ENCODE measurements around the gene OBI1.
A peak's percentile ranks its signal among the peaks of the same experiment; 100 is the strongest.

OBI1 gene

GRCh38 chr13:78658630-78659449 is at the start of gene OBI1:
OBI1 (minus strand) TSS chr13:78659155; CDS start chr13:78659120, 35 bp downstream.
- peak; percentile 69 for DNase-seq (ENCODE audit: low read depth)
- no peak for TF ChIP-seq CTCF (conservative IDR thresholded peaks at IDR 0.05; ENCODE audit: low read depth, low read length)
- peak within 1 kb of the TSS; percentile 95 for H3K4me3 ChIP-seq (ENCODE audit: low read length)

- H3K4me3 ChIP-seq (ENCODE audit: low read length): no peak overlapping the region
- no peak for TF ChIP-seq CTCF (conservative IDR thresholded peaks at IDR 0.05; ENCODE audit: low read depth, low read length)
- DNase-seq (ENCODE audit: low read depth): no peak
These were observed 42.4 kb upstream of the OBI1 start for GRCh38 chr13:78701383-78701782.

GRCh38 chr13:78700121-78700910 is 41.4 kb upstream of the OBI1 start:
- H3K4me3 ChIP-seq (ENCODE audit: low read length): no peak overlapping the region
- no peak for TF ChIP-seq CTCF (conservative IDR thresholded peaks at IDR 0.05; ENCODE audit: low read depth, low read length)
- peak; percentile 66 for DNase-seq (ENCODE audit: low read depth)

GRCh38 chr13:78689011-78689410 is 30.1 kb upstream of the OBI1 start:
- DNase-seq (ENCODE audit: low read depth): no peak
- TF ChIP-seq CTCF (conservative IDR thresholded peaks at IDR 0.05; ENCODE audit: low read depth, low read length): peak; percentile 44
- no peak overlapping the region for H3K4me3 ChIP-seq (ENCODE audit: low read length)

GRCh38 chr13:78686461-78686860 is 27.5 kb upstream of the OBI1 start:
- H3K4me3 ChIP-seq (ENCODE audit: low read length): no peak overlapping the region
- no peak for DNase-seq (ENCODE audit: low read depth)
- TF ChIP-seq CTCF (conservative IDR thresholded peaks at IDR 0.05; ENCODE audit: low read depth, low read length): no peak

- DNase-seq (ENCODE audit: low read depth): no peak
- H3K4me3 ChIP-seq (ENCODE audit: low read length): no peak overlapping the region
- no peak for TF ChIP-seq CTCF (conservative IDR thresholded peaks at IDR 0.05; ENCODE audit: low read depth, low read length)
These were observed 21.8 kb upstream of the OBI1 start for GRCh38 chr13:78680576-78681350.

All from retinal pigment epithelial cell (primary cell).